GM19238 (cell line): ENCODE results near the gene ARMC9.
"Not testable (repeated sequence)": the region's sequence is repeated elsewhere in the genome, so short reads cannot be mapped to it uniquely, and the experiment has no call there.

Experiments used
- DNase-seq: peaks from one replicate; pipeline ENCODE4 v3.0.0; 2011; ENCODE audit warnings: low spot score; ENCODE audit not compliant: insufficient read length

Gene ARMC9

DNA sequence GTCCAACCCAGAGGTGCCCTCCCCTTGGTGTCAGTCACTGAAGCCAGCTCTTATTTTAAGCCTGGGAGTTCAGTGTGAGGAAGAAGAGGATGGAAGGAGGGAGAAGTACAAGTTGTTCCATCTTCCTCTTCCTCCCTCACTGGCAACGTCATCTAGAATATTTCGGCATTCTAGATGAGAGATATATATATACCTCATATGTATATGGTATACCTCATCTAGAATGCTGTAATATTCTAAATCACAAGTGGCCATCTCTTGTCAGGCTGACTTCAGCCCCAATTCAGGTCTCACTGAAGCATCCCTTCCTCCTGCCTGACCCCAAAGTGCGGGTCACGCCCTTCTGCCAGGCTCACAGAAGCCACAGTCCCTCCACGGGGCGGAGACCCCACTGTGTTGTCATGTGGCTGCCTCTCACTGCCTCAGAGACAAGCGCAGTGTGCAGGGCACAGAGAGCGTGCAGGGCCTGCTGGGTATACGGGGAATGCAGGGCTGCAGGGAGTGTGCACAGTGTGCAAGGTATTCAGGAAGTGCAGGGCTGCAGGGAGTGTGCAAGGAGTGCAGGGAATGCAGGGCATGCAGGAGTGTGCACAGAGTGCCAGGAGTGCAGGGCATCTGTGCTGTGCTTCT is 164.2 kb downstream of the ARMC9 start:
- DNase-seq = no peak

DNA sequence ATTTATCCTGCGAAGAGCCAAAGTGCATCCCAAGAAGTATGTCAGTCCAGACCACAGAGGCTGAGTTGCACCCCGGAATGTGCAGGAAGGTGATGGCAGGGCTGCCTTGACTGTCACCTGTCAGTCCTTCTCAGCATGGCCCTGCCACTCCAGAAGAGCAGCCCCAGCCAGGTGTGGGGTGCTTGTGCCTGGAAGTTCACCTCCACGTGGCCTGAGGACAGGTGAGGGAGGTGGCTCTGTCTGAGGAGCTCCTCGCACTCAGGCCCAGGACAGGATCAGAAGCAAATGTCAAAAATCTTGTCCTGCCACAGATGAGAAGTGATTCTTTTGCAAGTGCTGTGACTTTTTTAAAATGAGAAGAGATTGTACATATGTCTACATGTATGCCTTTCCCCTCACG is 165.6 kb downstream of the ARMC9 start:
- no peak for DNase-seq

- DNase-seq = no peak
Observed at GRCh38 chr2:231364961-231365810, 166.8 kb downstream of the ARMC9 start.

DNA sequence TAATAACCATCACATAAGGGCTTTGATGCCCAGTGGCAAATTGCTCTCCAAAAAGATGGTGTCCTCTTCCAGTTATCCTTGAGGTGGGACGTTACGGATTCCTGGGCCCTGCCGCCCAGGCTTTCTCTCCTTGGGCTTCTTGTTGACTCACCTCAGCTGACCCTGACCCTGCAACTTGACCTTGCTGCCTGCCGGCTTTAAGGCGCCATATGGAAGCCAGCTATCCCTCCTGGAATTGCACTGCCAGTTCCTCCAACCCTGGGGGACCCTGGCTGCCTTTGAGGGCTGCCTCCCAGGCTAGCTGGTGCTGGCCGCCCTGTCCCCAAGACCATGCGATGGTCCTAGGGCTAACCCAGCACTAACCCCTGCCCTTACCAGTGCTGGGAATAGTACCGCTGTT is 168.7 kb downstream of the ARMC9 start:
- no peak for DNase-seq

DNA sequence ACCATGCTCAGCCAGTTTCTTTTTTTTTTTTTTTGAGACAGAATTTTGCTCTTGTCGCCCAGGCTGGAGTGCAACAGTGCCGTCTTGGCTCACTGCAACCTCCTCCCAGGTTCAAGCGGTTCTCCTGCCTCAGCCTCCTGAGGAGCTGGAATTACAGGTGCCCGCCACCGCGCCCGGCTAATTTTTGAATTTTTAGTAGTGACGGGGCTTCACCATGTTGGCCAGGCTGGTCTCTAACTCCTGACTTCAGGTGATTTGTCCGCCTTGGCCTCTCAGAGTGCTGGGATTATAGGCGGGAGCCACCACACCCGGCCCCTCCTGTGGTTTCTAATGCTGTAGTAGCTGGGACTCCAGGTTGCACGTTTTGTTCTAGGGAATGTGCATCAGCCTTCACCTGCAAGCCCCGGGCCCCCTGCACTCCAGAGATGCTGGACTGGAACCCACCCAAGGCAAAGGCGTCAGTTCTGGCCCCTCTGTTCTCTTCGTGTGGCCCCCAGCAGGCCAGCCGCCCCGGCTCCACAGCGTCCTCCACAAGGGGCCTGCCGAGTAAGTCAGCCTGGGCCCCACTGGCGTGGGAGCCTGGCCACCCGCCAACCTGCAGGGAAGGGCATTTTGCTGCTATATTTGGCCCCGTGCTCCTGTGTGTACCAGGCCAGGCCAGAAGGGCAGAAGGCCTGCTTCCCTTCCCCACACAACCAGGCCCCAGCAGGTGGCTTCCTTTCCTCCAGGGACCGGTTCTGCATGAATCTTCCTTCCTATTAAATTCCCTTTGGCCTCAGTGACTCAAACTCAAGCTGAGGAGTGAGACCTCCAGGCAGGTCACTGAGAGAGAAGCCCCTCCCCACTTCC is 171.4 kb downstream of the ARMC9 start:
- no peak for DNase-seq

- DNase-seq = no peak
Observed at GRCh38 chr2:231370429-231370748, 172.0 kb downstream of the ARMC9 start.

- no peak for DNase-seq
Observed at GRCh38 chr2:231370749-231371429, 172.5 kb downstream of the ARMC9 start.

- DNase-seq = no peak
Observed at GRCh38 chr2:231371430-231372054, 173.1 kb downstream of the ARMC9 start.

DNA sequence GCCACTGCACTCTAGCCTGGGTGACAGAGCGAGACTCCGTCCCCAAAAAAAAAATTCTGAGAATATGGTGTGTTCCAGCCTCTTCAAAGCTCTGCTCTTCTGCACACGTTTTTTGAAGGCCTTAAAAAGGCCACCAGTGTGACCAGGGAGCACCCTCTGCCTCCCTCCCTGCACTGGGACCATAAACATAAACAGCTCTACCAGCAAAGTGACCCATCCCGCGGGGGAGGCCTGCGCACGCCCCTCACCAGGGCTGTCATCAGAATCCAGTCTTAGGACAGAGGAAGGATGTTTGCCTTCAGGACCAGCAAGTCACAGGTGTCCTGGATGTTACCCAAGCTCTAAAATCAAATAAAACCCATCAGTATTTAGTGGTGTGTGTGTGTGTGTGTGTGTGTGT is 173.9 kb downstream of the ARMC9 start:
- no peak for DNase-seq

DNA sequence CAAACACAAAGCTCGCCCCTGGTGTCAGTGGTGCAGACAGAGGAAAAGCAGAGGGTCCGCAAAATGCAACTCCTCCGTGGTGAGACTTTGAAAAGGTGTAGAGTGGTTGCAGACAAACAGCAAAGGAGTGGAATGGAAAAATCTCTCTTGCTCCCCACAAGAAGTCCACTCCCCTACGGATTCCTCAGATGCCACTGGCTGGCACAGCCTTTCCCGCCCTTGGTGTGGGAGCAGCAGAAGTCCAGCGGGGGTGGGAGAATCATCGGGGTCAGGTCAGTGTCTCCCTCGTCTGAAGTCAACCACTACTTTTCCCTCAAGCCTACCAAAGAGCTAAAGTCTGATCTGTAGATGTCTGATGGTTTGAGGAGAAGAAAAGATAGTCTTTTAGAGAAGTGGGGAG is 174.8 kb downstream of the ARMC9 start:
- no peak for DNase-seq

DNA sequence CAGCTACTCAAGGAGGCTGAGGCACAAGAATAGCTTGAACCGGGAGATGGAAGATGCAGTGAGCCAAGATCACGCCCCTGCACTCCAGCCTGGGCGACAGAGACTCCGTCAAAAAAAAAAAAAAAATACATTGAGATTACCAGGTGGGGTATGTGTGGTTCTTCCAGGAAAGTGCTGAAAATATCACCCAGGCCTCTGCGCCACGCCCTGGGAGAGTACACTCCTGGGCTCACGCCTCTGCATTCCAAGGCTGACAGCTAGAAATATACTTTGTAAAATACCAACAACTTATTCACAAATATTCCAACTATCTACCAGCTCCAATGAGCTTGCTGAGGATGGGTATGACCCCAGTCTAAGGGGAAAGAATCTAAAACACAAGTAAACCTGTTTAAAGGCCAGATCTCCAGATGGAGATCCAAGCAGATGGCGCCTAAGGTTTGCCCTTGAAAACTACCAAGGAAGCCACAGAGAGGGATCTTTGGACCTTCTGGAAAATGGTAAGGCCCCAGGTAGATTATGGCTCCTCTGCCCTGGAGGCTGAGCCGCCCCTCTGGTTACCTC is 175.4 kb downstream of the ARMC9 start:
- no peak for DNase-seq

GRCh38 chr2:231374771-231375170 is 176.3 kb downstream of the ARMC9 start:
- no peak for DNase-seq

DNA sequence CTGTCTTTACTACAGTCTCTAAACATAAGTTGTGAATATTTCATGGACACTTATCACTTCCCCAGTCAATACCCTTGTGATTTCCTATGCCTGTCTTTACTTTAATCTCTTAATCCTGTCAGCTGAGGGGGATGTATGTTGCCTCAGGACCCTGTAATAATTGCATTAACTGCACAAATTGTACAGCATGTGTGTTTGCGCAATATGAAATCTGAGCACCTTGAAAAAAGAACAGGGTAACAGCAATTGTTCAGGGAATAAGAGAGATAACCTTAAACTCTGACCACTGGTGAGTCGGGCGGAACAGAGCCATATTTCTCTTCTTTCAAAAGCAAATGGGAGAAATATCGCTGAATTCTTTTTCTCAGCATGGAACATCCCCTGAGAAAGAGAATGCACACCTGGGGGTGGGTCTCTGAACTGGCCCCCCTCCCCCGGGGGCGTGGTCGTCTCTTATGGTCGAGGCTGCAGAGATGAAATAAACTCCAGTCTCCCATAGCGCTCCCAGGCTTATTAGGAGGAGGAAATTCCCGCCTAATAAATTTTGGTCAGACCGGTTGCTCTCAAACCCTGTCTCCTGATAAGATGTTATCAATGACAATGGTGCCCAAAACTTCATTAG is 177.7 kb downstream of the ARMC9 start:
- DNase-seq = not testable (repeated sequence)

- DNase-seq = no peak
Observed at GRCh38 chr2:231376857-231377256, 178.4 kb downstream of the ARMC9 start.

- DNase-seq = no peak
Observed at GRCh38 chr2:231378026-231378722, 179.7 kb downstream of the ARMC9 start.

- no peak for DNase-seq
Observed at GRCh38 chr2:231379266-231380215, 181.1 kb downstream of the ARMC9 start.

- no peak for DNase-seq
Observed at GRCh38 chr2:231380307-231380706, 181.9 kb downstream of the ARMC9 start.

- DNase-seq = no peak
Observed at GRCh38 chr2:231380991-231381847, 182.8 kb downstream of the ARMC9 start.
